NCI-H446 (cell line): ENCODE data around the gene GRAMD2A.

Experiments used
- DNase-seq, 2 experiments: peaks; one replicate each; lab custom pipeline; 2025; lab: John Stamatoyannopoulos, UW

Gene GRAMD2A

GRCh38 chr15:72197460-72198355, at the start of gene GRAMD2A:
TSS of gene GRAMD2A (minus strand) at chr15:72197787.
- no peak for DNase-seq

GRCh38 chr15:72242775-72243370, 45.3 kb upstream of the GRAMD2A start:
- no peak for DNase-seq

GRCh38 chr15:72239652-72240051, 42.1 kb upstream of the GRAMD2A start:
- DNase-seq = no peak

- DNase-seq = no peak
Measured at GRCh38 chr15:72238586-72238985, 41.0 kb upstream of the GRAMD2A start.

- no peak for DNase-seq
Measured at GRCh38 chr15:72237853-72238224, 40.3 kb upstream of the GRAMD2A start.

- no peak for DNase-seq
Measured at GRCh38 chr15:72237029-72237852, 39.7 kb upstream of the GRAMD2A start.

GRCh38 chr15:72236381-72237003, 38.9 kb upstream of the GRAMD2A start:
- DNase-seq = no peak

- DNase-seq = no peak
Measured at GRCh38 chr15:72235298-72235697, 37.7 kb upstream of the GRAMD2A start.

GRCh38 chr15:72233769-72234168, 36.2 kb upstream of the GRAMD2A start:
- DNase-seq = no peak

GRCh38 chr15:72231833-72232478, 34.4 kb upstream of the GRAMD2A start:
- DNase-seq = peak; percentile 19 to 52

- peak; percentile 87 to 97 for DNase-seq
Measured at GRCh38 chr15:72231066-72231832, 33.7 kb upstream of the GRAMD2A start, which contains the start of gene PKM. TSS of gene PKM (minus strand) at chr15:72231190. CDS start at chr15:72219097, 12,093 bp downstream.

GRCh38 chr15:72230197-72231065, 32.8 kb upstream of the GRAMD2A start:
- peak; percentile 45 to 82 for DNase-seq

GRCh38 chr15:72229947-72230196, 32.3 kb upstream of the GRAMD2A start:
- no peak for DNase-seq

- DNase-seq = no peak
Measured at GRCh38 chr15:72229076-72229946, 31.7 kb upstream of the GRAMD2A start.

GRCh38 chr15:72227720-72228119, 30.1 kb upstream of the GRAMD2A start:
- no peak for DNase-seq

- peak in 1 of 2 experiments; percentile 23 for DNase-seq
Measured at GRCh38 chr15:72227192-72227586, 29.6 kb upstream of the GRAMD2A start.

GRCh38 chr15:72223278-72223677, 25.7 kb upstream of the GRAMD2A start:
- DNase-seq = no peak

GRCh38 chr15:72222393-72222792, 24.8 kb upstream of the GRAMD2A start:
- peak in 1 of 2 experiments; percentile 28 for DNase-seq

GRCh38 chr15:72220687-72221086, 23.1 kb upstream of the GRAMD2A start:
- DNase-seq = no peak
